CD14-positive monocyte (primary cell): ENCODE measurements around the gene FSCN2. TPM values are rescaled to one million over a fixed set of nuclear protein-coding genes. Genes with fewer than 3 reads are reported as not detected.

ENCODE experiments used
- DNase-seq, 3 donors: peaks; one replicate each; pipeline ENCODE4 v3.0.0-alpha.2; 2011 to 2022
- H2AFZ ChIP-seq: 2 replicates; pipeline ENCODE4 v1.6.0; 2012; ENCODE audit warnings: mild to moderate bottlenecking, low read depth, low read length, inconsistent platforms; ENCODE audit not compliant: insufficient read depth, poor library complexity, severe bottlenecking
- H3K27ac ChIP-seq, 2 donors: 1 replicate in 1 of 2; 2 replicates in 1 of 2; pipeline ENCODE4 v1.5.1; 2012 to 2013; ENCODE audit warnings: low read length in 2 of 2, control low read depth in 1 of 2, inconsistent platforms in 1 of 2, low read depth in 1 of 2, mild to moderate bottlenecking in 1 of 2
- H3K27me3 ChIP-seq, 2 donors: one replicate each; pipeline versions ENCODE4 v1.6.0 to v1.6.1; 2011 to 2013; ENCODE audit warnings: low read length in 2 of 2; ENCODE audit not compliant: control insufficient read depth in 2 of 2, insufficient read depth in 2 of 2
- H3K36me3 ChIP-seq, 2 donors: replicated peaks in 1 of 2; 1 replicate in 1 of 2; 2 replicates in 1 of 2; pipeline versions ENCODE4 v1.5.1 to v1.6.1; 2012 to 2013; ENCODE audit warnings: low read length in 2 of 2, control low read depth in 1 of 2, inconsistent platforms in 1 of 2, mild to moderate bottlenecking in 1 of 2; ENCODE audit not compliant: insufficient read depth in 2 of 2, control insufficient read depth in 1 of 2
- H3K4me1 ChIP-seq, 2 donors: 1 replicate in 1 of 2; 2 replicates in 1 of 2; pipeline versions ENCODE4 v1.5.1 to v1.6.1; 2012 to 2013; ENCODE audit warnings: low read length in 2 of 2, control low read depth in 1 of 2, inconsistent platforms in 1 of 2, mild to moderate bottlenecking in 1 of 2, moderate library complexity in 1 of 2; ENCODE audit not compliant: insufficient read depth in 2 of 2, control insufficient read depth in 1 of 2
- H3K4me2 ChIP-seq: replicated peaks from 2 replicates; pipeline ENCODE3; 2012; ENCODE audit warnings: low read length, moderate library complexity, mild to moderate bottlenecking; ENCODE audit not compliant: poor library complexity, severe bottlenecking; ENCODE audit errors: extremely low read depth
- H3K4me3 ChIP-seq, 3 experiments: fragments of 200-600 bp in 1 of 3; sonication (generic) in 1 of 3; replicated peaks in 1 of 3; 1 replicate in 2 of 3; 2 replicates in 1 of 3; pipeline ENCODE4 v1.5.1; 2011 to 2013; ENCODE audit warnings: low read length in 3 of 3, mild to moderate bottlenecking in 3 of 3, control low read depth in 2 of 3, low read depth in 2 of 3, inconsistent platforms in 1 of 3, moderate library complexity in 1 of 3
- H3K79me2 ChIP-seq: 2 replicates; pipeline ENCODE4 v1.6.0; 2012; ENCODE audit warnings: mild to moderate bottlenecking, control low read depth, inconsistent platforms, low read length, moderate library complexity; ENCODE audit not compliant: insufficient read depth
- H3K9ac ChIP-seq: 2 replicates; pipeline ENCODE4 v1.6.0; 2017; ENCODE audit warnings: low read length, mild to moderate bottlenecking; ENCODE audit not compliant: insufficient read depth, poor library complexity, severe bottlenecking
- H3K9me3 ChIP-seq, 2 donors: replicated peaks in 1 of 2; 1 replicate in 1 of 2; 2 replicates in 1 of 2; pipeline versions ENCODE4 v1.5.1 to v1.6.1; 2012 to 2013; ENCODE audit warnings: low read length in 2 of 2, control low read depth in 1 of 2; ENCODE audit not compliant: control insufficient read depth in 1 of 2, insufficient read depth in 1 of 2
- H4K20me1 ChIP-seq: 2 replicates; pipeline ENCODE4 v1.6.0; 2012; ENCODE audit warnings: mild to moderate bottlenecking, low read length, control low read depth, moderate library complexity; ENCODE audit not compliant: insufficient read depth
- H3K27ac Mint-ChIP-seq, 7 donors: one replicate each; pipeline ENCODE4 v1.8.0; 2020; ENCODE audit warnings: mild to moderate bottlenecking in 7 of 7, mixed read lengths in 7 of 7, moderate library complexity in 6 of 7, inconsistent platforms in 2 of 7
- H3K27me3 Mint-ChIP-seq, 3 donors: one replicate each; pipeline ENCODE4 v1.8.0; 2021 to 2022; ENCODE audit warnings: low read depth in 3 of 3, mild to moderate bottlenecking in 3 of 3, mixed read lengths in 3 of 3, moderate library complexity in 3 of 3, inconsistent platforms in 1 of 3
- H3K36me3 Mint-ChIP-seq, 2 donors: one replicate each; pipeline ENCODE4 v1.8.0; 2020; ENCODE audit warnings: mixed read lengths in 2 of 2, inconsistent platforms in 1 of 2, mild to moderate bottlenecking in 1 of 2
- H3K4me1 Mint-ChIP-seq: one replicate; pipeline ENCODE4 v1.8.0; 2020; ENCODE audit warnings: mild to moderate bottlenecking, mixed read lengths
- H3K4me3 Mint-ChIP-seq, 2 donors: one replicate each; pipeline ENCODE4 v1.8.0; 2020; ENCODE audit warnings: mild to moderate bottlenecking in 2 of 2, mixed read lengths in 2 of 2, moderate library complexity in 1 of 2
- H3K9me3 Mint-ChIP-seq, 7 donors: one replicate each; pipeline ENCODE4 v1.8.0; 2020 to 2022; ENCODE audit warnings: mixed read lengths in 7 of 7, mild to moderate bottlenecking in 6 of 7, moderate library complexity in 6 of 7, inconsistent platforms in 2 of 7
- CTCF ChIP-seq: fragments of 200-600 bp; IDR thresholded peaks from one replicate; pipeline ENCODE4 v1.8.0; 2022; ENCODE audit warnings: antibody characterized with exemption, mild to moderate bottlenecking
- WGBS: methylation state at CpG from one replicate; pipeline ENCODE4 v1.1.5; 2013; ENCODE audit warnings: missing lambda C conversion rate; ENCODE audit not compliant: insufficient coverage; 5-methylcytosine and 5-hydroxymethylcytosine counted together
- intact Hi-C, 2 donors: fragments of 100-400 bp; cut with micrococcal nuclease; formaldehyde crosslinking; loops; one replicate each; pipeline versions ENCODE4 v1.15.0 to v1.15.1; 2023
- polyA plus RNA-seq, 3 donors: library from polyadenylated mRNA; depleted of rRNA in 1 of 3; unstranded in 2 of 3; stranded (reverse) in 1 of 3; fragments of 300-500 nt in 2 of 3; fragments of >200 nt in 1 of 3; fragmentation: Illumina TruSeq in 2 of 3; gene quantifications; 1 replicate in 2 of 3; 2 replicates in 1 of 3; pipeline ENCODE4 v1.2.3, GENCODE V29; 2012 to 2021

Gene FSCN2
- polyA plus RNA-seq, 3 donors: 0.07 TPM; not detected in 2

- Histone ChIP-seq H3K79me2 (peaks cover 34% of the 10 kb centered on the region), H3K9ac (no peak overlapping the region), H4K20me1 (no peaks in the 10 kb centered on the region), H3K4me2 (peak overlapping the region; percentile 24), H3K9me3 (no peaks in the 10 kb centered on the region), H3K36me3 (peaks cover 49 to 69% of the 10 kb centered on the region in 2 donors), H2AFZ (no peak overlapping the region), H3K4me3 (peak overlapping the region in 1 of 3 experiments; percentile 40), H3K27me3 (no peaks in the 10 kb centered on the region), H3K4me1 (peaks cover 60 to 62% of the 10 kb centered on the region in 2 donors), H3K27ac (peak overlapping the region; percentile 31 to 94)
- Mint-ChIP-seq H3K27ac (peak overlapping the region; percentile 12 to 84 (median 62)), H3K9me3 (peaks cover 0 to 3% (median 0%) of the 10 kb centered on the region in 7 donors), H3K4me3 (peak overlapping the region; percentile 30 to 45), H3K27me3 (peaks cover 0 to 2% (median 0%) of the 10 kb centered on the region in 3 donors), H3K36me3 (peaks cover 62 to 82% of the 10 kb centered on the region in 2 donors), H3K4me1 (peaks cover 58% of the 10 kb centered on the region)
- no peak for TF ChIP-seq CTCF
- WGBS: 2% methylated on average over 6 of the region's 8 CpGs
- no peak for DNase-seq
- intact Hi-C loops: no loop called here
Observed at GRCh38 chr17:81566461-81567126, 38.4 kb downstream of the FSCN2 start.

DNA sequence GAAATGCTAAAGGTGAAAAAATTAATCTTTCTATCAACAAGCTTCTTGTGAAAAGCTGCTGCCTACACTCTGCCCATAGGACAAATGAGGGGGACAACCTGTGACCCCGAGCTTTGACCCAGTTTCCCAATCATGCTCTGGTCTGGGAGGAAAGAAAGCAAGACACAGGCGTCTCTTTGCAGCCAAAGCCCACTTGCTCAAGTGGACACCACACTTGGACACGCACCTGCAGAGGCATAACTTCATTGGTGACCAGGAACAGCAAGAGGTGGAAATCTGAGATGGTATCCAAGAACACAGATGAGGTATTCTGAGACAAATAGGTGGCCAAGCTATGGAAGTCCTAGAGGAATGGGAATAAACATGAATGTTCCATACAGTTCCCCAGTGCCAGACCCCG lies 39.0 kb downstream of the FSCN2 start:
- peaks cover 52 to 73% of the 10 kb centered on the region in 2 donors for H3K36me3 ChIP-seq
- H3K27me3 ChIP-seq: no peaks in the 10 kb centered on the region
- no peak overlapping the region for H2AFZ ChIP-seq
- WGBS: 32% methylated on average over 4 of the region's 4 CpGs
- peaks cover 64 to 83% of the 10 kb centered on the region in 2 donors for H3K36me3 Mint-ChIP-seq
- no peak overlapping the region for H3K4me3 Mint-ChIP-seq
- H3K4me1 ChIP-seq: peaks cover 54 to 56% of the 10 kb centered on the region in 2 donors
- no peak overlapping the region for H3K4me3 ChIP-seq
- H3K9me3 Mint-ChIP-seq: peaks cover 0 to 3% (median 0%) of the 10 kb centered on the region in 7 donors
- no peak for DNase-seq
- H3K4me1 Mint-ChIP-seq: peaks cover 54% of the 10 kb centered on the region
- H3K27me3 Mint-ChIP-seq: peaks cover 0 to 2% (median 0%) of the 10 kb centered on the region in 3 donors
- H3K27ac ChIP-seq: peak overlapping the region in 1 of 2 donors; percentile 94
- H3K9ac ChIP-seq: no peak overlapping the region
- intact Hi-C loops: no loop called here
- H3K79me2 ChIP-seq: peaks cover 31% of the 10 kb centered on the region
- H4K20me1 ChIP-seq: no peaks in the 10 kb centered on the region
- H3K9me3 ChIP-seq: no peaks in the 10 kb centered on the region
- TF ChIP-seq CTCF: no peak
- H3K27ac Mint-ChIP-seq: peak overlapping the region in 5 of 7 donors; percentile 12 to 84 (median 25)
- H3K4me2 ChIP-seq: no peak overlapping the region
